ENCODE data around the gene RBM10. TPM values are rescaled to one million over a fixed set of nuclear protein-coding genes. Genes with fewer than 3 reads are reported as not detected.

Gene RBM10
- total RNA-seq, 1 experiment from 2014 or later = 80.9 TPM

- POLR2A ChIA-PET (ENCODE audit: low non-redundant PET) = no interaction called here
- Histone ChIP-seq H3K4me3 (ENCODE audit: low read depth, low read length, poor library complexity, severe bottlenecking) (no peak overlapping the region), H3K27ac (ENCODE audit: low read depth, low read length, poor library complexity, severe bottlenecking) (no peak overlapping the region), H3K9me3 (ENCODE audit: low read depth, low read length, poor library complexity, severe bottlenecking) (no peaks in the 10 kb centered on the region), H3K27me3 (replicated peaks; ENCODE audit: insufficient read depth, low read depth, low read length, poor library complexity) (no peaks in the 10 kb centered on the region), H3K4me1 (ENCODE audit: insufficient read depth, low read length, poor library complexity, severe bottlenecking) (no peaks in the 10 kb centered on the region), H3K36me3 (ENCODE audit: insufficient read depth, low read length, poor library complexity, severe bottlenecking) (peaks cover 44% of the 10 kb centered on the region)
- DNase-seq (ENCODE audit: low spot score) = no peak
- CTCF ChIA-PET = no interaction called here
- no TSS peak for BruUV-seq (replicated peaks)
- TF ChIP-seq, protein P1, sequence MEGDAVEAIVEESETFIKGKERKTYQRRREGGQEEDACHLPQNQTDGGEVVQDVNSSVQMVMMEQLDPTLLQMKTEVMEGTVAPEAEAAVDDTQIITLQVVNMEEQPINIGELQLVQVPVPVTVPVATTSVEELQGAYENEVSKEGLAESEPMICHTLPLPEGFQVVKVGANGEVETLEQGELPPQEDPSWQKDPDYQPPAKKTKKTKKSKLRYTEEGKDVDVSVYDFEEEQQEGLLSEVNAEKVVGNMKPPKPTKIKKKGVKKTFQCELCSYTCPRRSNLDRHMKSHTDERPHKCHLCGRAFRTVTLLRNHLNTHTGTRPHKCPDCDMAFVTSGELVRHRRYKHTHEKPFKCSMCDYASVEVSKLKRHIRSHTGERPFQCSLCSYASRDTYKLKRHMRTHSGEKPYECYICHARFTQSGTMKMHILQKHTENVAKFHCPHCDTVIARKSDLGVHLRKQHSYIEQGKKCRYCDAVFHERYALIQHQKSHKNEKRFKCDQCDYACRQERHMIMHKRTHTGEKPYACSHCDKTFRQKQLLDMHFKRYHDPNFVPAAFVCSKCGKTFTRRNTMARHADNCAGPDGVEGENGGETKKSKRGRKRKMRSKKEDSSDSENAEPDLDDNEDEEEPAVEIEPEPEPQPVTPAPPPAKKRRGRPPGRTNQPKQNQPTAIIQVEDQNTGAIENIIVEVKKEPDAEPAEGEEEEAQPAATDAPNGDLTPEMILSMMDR (conservative IDR thresholded peaks at IDR 0.05; ENCODE audit: low read depth, low read length) = no peak
- TF ChIP-seq EZH2 (IDR thresholded peaks at IDR 0.05; ENCODE audit: borderline replicate concordance, low read depth, low read length, poor library complexity, severe bottlenecking) = no peak
- intact Hi-C loops (cut with micrococcal nuclease; ENCODE audit: unreplicated experiment) = no loop called here
Measured at GRCh38 chrX:47176101-47176740, 31.2 kb downstream of the RBM10 start.

DNA sequence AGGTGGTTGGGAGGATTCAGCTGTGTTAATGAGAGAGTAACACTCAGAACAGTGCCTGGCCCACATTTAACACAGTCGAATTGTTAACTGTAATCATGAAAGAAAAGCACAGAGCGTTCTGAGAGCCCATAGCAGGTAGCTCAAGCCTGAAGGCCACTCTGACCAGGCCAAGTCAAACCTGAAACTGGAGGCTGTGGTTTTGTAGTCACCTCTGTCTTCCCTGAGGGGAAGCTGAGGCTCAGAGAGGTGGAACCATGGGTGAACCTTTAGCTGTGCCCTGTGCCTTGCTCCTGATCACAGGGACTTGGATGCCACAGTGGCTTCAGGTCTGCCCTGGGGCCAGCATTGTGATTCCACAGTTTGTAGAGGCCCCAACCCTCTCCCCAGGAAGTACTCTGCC, 32.1 kb downstream of the RBM10 start:
- BruUV-seq (replicated peaks) = no TSS peak
- no peak overlapping the region for H3K27ac ChIP-seq (ENCODE audit: low read depth, low read length, poor library complexity, severe bottlenecking)
- H3K4me3 ChIP-seq (ENCODE audit: low read depth, low read length, poor library complexity, severe bottlenecking) = no peak overlapping the region
- no peaks in the 10 kb centered on the region for H3K9me3 ChIP-seq (ENCODE audit: low read depth, low read length, poor library complexity, severe bottlenecking)
- DNase-seq (ENCODE audit: low spot score) = no peak
- TF ChIP-seq, protein P1 (conservative IDR thresholded peaks at IDR 0.05; ENCODE audit: low read depth, low read length) = no peak
- TF ChIP-seq EZH2 (IDR thresholded peaks at IDR 0.05; ENCODE audit: borderline replicate concordance, low read depth, low read length, poor library complexity, severe bottlenecking) = no peak
- no peaks in the 10 kb centered on the region for H3K4me1 ChIP-seq (ENCODE audit: insufficient read depth, low read length, poor library complexity, severe bottlenecking)
- CTCF ChIA-PET = no interaction called here
- POLR2A ChIA-PET (ENCODE audit: low non-redundant PET) = no interaction called here
- peaks cover 53% of the 10 kb centered on the region for H3K36me3 ChIP-seq (ENCODE audit: insufficient read depth, low read length, poor library complexity, severe bottlenecking)
- intact Hi-C loops (cut with micrococcal nuclease; ENCODE audit: unreplicated experiment) = no loop called here
- no peaks in the 10 kb centered on the region for H3K27me3 ChIP-seq (replicated peaks; ENCODE audit: insufficient read depth, low read depth, low read length, poor library complexity)

DNA sequence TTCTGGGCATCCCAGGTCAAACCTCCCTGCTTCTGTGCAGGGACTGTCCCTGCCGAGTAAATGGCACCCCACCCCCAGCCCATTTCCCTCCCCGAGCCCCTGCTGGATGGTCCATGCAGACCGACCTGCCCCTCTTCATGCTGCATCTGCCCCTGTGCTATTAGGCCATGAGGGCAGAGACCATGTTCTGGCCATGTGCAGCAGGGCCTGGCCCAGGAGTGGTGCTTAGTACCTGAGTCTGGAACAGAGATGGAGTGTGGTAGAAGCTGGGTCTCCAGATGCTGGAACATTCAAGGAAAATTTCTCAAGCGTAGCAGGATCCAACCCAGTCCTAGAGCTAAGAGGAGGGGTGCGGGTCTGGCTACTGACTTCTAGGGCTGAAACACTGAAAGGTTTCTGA, 33.3 kb downstream of the RBM10 start:
- Histone ChIP-seq H3K4me1 (ENCODE audit: insufficient read depth, low read length, poor library complexity, severe bottlenecking) (no peaks in the 10 kb centered on the region), H3K27me3 (replicated peaks; ENCODE audit: insufficient read depth, low read depth, low read length, poor library complexity) (no peaks in the 10 kb centered on the region), H3K4me3 (ENCODE audit: low read depth, low read length, poor library complexity, severe bottlenecking) (no peak overlapping the region), H3K9me3 (ENCODE audit: low read depth, low read length, poor library complexity, severe bottlenecking) (no peaks in the 10 kb centered on the region), H3K27ac (ENCODE audit: low read depth, low read length, poor library complexity, severe bottlenecking) (no peak overlapping the region), H3K36me3 (ENCODE audit: insufficient read depth, low read length, poor library complexity, severe bottlenecking) (peaks cover 53% of the 10 kb centered on the region)
- intact Hi-C loops (cut with micrococcal nuclease; ENCODE audit: unreplicated experiment) = no loop called here
- ChIA-PET CTCF (no interaction called here), POLR2A (ENCODE audit: low non-redundant PET) (no interaction called here)
- TF ChIP-seq EZH2 (IDR thresholded peaks at IDR 0.05; ENCODE audit: borderline replicate concordance, low read depth, low read length, poor library complexity, severe bottlenecking) = no peak
- TF ChIP-seq, protein P1 (conservative IDR thresholded peaks at IDR 0.05; ENCODE audit: low read depth, low read length) = no peak
- no peak for DNase-seq (ENCODE audit: low spot score)
- BruUV-seq (replicated peaks) = no TSS peak

All from A673 (cell line).